ACHN (cell line): ENCODE results near the gene ETNPPL.
"Not testable (repeated sequence)": the region's sequence is repeated elsewhere in the genome, so short reads cannot be mapped to it uniquely, and the experiment has no call there.

Source experiments
- DNase-seq: peaks from one replicate; pipeline ENCODE4 v3.0.0-alpha.2; 2015
- in situ Hi-C: cut with HindIII; loops from 2 replicates; pipeline ENCODE4 v1.10.0; 2017; ENCODE audit warnings: low sequenced_read_pairs, low pct_ligation_motif_present, low pct_unique_long_range_greater_than_20kb

ETNPPL gene

DNA sequence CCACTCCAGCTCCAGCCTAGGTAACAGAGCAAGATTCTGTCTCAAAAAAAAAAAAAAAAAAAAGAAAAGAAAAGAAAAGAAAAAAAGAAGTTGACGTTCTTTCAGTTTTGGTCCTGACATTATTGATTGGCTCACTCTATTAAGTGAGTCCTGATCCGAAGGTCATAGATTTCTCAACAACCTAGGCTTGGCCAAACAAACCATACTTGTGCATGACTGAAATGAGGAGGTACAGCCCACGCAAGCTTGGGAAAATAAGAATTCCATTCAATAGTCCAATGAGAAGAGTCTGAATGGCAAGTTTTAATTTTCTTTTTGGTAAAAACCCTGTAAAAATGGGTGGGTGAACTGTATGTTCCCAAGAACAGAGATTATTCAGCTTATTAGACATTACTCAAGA, 3.2 kb upstream of the ETNPPL start:
- DNase-seq: no peak
- in situ Hi-C loops: no loop called here

DNA sequence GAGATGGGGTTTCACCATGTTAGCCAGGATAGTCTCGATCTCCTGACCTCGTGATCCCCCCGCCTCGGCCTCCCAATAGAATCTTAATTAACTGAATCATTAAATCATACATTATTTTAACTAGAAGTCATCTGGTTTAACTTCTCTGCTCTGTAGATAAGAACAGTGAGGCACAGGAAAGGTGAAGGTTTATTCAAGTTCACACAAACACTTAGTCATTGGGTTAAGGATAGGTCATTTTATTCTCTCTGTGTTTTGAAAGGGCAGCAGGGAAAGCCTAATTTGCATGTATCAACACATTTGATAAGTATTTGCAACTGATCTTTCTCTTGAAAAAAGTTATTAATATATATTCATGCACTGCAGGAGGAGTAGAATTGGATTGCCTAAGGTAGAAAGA, 1.1 kb upstream of the ETNPPL start:
- in situ Hi-C loops: no loop called here
- no peak for DNase-seq

DNA sequence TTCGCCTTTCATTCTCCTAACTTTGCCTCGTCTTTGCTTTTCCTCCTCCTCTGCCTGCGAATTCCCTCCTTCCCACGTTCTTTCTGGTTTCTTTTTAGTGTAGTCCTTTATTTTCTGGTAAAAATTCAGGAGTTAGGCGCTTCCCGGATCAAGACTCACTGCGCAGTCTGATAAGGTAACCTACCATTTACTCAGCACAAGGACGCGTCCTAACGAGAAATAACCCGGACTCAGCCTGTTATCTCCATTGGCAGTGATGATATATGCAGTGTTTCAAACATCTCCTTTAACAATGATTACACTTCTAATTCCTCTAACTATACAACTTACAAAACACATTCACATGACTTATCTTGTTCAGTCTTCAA, 357 bp upstream of the ETNPPL start:
- DNase-seq: no peak
- in situ Hi-C loops: no loop called here

DNA sequence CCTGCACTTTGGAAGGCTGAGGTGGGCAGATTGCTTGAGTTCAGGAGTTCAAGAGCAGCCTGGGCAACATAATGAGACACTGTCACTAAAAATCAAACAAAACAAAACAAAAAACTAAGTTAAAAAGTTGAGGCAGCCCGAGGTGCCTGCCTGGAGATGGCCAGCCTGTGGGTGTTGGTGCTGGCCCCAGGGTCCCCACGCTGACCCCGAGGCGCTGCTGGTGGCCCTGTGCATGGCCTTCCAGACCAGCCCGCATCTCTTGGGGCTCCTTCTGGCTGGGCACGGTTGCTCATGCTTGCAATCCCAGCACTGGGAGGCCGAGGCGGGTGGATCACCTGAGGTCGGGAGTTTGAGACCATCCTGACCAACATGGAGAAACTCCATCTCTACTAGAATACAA, 4.4 kb downstream of the ETNPPL start:
- in situ Hi-C loops: no loop called here
- DNase-seq: no peak

DNA sequence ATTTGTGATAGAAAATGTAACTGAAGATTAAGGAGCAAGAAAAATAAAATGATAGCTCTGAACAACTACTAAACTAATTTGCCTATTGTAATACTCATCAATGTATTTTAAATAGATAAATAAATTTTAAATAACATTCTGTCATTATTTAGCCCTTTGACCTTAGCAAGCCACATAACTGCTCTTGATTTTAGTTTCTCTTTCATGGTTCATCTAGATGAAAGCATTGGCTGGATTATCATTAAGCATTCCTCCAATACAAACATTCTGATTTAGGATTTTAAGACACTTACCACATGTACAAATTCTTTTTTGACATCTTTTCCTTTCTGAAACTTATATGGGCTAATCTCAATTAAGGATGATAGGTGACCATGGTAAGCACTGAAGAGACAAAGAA, 8.5 kb downstream of the ETNPPL start:
- in situ Hi-C loops: no loop called here
- DNase-seq: no peak

DNA sequence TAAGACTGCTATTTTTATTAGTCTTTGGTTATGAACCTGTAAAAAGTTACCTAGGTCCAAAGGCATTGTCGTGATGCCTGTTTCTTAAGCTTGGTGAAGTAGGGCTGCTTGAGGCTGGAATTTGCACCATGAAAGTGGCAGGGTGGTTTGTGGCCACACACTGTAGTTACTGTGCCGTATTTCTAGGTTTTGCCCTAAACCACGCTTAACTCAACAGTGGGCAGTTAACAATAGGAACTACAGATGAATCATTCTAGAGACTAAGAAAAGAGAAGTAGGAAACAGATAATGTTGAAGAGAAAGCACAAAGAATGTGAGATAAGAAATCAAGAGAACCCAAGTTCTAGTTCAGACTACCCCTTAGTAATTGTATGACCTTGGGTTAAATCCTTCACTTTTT, 11.5 kb downstream of the ETNPPL start:
- in situ Hi-C loops: no loop called here
- no peak for DNase-seq

DNA sequence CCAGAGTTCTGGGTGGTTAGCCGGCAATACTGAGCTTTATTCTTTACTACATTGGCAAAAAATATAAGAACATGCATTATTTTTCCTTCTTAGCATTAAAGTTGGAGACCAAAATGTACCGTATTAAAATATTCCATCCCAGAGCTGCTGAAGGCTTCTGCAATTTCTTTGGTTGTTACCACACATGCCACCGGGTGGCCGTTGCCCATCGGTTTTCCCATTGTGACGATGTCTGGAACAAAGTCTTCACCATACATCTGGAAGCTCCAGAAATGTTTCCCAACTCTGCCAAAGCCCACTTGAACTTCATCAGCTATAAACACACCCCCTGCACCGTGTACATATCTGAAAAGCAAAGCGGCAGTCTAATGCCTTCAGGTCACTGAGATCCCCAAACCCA, 13.7 kb downstream of the ETNPPL start:
- in situ Hi-C loops: no loop called here
- no peak for DNase-seq

DNA sequence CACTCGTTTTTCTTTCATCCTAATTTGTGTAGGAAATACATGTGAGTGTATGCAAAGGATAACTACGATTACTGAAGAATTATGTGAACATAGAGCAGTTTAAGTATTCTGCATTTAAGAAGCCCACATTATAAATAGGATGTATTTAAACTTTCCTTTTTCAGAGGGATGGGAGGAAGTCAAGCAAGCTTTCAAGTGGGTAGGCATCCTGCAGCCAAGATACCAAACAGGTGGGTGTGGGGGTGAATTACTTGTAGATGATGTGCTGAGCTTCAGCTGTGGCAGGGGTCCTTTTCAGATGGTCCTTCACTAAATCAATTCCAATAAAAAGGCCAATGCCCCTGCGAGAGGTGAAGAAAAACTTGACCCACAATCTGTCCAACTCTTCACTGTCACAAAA, 16.3 kb downstream of the ETNPPL start:
- in situ Hi-C loops: no loop called here
- DNase-seq: no peak

DNA sequence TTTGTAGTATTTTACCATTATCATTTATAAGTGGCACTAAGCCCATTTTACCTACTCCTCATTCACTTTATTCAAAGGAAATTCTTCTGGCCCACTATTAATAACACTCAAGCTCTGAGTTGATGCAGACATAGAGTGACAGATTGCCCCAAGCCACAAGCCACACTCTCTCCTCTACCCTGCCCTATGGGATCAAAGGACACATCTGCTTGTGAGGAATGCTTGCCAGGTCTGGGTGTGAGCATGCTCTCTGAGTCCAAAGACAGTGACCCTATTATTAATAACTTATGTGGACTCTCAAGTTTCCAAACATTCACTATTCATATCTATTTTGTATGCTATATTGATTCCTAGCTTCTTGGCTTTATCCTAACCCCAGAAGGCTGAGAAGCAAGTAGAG, 18.5 kb downstream of the ETNPPL start:
- in situ Hi-C loops: no loop called here
- DNase-seq: no peak

DNA sequence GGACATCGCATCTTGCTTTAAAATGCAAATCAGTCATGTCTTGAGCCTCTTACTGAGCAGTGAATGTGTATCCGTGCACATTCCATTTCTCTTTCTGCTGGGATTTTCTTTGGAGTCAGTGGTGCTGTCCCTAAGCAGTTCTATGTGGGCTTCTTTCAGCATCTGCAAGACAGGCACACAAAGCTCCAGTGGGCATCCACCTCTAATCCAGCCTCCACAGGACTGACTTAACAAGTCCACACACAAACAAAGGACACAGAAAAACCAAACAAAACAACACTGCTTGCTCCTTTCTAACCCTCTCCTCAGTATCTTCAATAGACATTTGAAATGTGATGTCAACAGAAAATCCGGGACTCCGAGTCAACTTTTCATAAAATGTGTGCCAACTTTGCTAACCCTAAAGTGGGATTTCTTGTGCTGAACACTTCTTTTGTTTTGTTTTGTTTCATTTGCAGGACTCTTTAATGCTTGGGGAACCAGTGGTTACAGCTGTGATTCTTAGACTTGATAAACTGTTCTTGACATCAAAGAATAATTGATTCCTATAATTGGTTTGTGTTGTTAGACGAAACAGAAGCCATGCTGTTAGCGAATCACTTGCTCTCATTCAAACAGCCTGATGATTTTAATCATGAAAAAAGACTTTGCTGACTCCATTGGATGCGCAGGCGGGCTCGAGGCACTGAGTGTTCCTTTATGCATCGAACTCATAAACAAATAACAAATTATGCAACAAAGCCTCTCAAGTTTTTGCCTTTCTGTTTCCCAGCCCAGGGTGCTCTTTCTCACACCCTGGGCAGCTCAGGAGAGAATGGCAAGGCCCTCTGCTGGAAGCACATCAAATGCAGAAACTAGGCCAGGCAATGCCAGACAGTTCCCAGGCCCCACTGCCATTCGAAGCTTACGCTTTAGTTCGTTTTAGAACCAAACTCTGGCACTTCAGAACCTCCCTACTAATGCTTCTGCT, 20.1 kb downstream of the ETNPPL start:
- in situ Hi-C loops: no loop called here
- no peak for DNase-seq

DNA sequence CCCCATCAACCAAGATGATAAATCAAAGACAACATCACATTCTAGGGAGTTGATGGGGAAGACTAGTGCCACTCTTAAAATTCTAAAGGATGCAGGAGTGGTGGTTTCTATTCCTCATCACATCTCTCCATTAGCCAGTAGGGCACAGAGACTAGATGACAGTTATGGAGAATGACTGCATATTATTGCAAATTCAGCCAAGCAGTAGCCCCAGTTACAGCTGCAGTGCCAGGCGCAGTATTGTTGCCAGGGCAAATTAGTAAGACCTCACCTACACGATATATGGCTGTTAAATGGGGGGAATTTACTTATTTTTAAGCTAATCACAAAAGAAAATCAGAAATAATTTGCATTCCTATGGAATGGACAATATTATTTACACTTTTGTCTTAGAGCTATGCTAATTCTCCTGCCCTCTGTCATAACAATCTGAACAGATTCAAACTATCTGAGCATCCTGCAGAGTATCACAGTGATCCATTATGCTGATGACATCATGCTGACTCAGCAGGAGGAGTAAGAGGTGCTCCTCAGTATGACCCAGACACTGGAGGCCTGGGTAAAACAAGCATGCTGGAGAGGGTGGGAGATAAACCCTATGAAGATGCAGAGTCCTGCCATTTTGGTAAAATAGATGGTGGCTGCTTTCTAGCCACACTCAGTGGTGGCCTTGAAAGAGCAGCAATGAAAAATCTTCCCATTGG, 24.7 kb downstream of the ETNPPL start:
- in situ Hi-C loops: no loop called here
- DNase-seq: no peak

DNA sequence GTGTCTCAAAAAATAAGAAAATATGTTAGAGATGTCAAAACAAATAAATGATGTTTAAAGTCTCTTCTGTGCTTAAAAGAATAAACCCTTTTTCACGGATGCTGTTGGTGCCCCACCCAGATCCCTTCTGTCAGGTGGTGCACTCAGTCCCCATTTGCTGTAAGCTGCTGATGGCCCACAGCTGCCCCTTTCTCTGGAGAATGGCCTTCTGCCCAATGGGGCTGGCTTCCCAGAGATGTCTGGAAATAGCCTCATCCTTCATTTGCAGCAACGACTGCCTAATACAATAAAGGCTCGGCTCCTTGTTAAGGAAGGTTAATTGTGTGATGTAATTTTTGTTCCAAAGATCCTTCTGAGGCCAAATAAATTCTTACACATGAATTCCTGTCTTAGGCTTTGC, 31.8 kb downstream of the ETNPPL start:
- DNase-seq: no peak
- in situ Hi-C loops: no loop called here

DNA sequence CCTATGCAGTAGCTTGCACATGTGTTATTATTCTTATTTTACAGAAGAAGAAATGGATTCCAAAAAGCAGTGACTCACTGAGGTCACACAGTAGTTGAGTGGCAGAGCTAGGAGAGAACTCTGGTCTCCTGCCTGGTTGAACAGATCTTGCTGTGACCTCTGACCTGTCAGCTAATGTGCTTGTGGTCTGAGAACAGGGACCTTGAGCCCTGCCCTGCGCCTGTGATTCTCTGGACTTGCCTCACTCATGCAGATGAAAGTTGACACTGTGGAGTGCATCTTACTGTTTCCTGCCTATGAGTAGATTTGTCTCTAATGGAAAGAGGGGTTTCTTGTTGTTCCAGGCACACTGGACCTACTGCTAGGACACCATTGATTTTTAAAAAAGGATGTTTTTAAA, 32.3 kb downstream of the ETNPPL start:
- DNase-seq: no peak
- in situ Hi-C loops: no loop called here

DNA sequence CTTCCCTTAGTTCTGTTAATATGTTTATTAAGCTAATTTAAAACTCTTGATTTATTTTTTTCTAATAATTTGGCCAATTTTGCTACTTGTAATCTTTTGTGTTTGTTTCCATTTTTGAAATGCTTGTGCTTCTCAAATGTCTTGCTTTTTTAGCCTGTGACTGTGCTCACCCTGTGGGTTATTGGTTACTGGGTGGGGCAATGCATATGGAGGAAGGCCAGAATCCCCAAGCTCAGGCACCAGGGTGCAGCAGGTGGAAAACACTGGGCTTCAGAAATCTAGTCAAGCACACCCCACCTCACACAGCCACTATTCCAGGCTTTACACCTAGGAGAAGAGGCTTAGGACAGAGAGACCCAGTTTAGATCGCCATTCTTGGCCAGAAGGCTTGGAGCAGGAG, 33.1 kb downstream of the ETNPPL start:
- in situ Hi-C loops: no loop called here
- no peak for DNase-seq

DNA sequence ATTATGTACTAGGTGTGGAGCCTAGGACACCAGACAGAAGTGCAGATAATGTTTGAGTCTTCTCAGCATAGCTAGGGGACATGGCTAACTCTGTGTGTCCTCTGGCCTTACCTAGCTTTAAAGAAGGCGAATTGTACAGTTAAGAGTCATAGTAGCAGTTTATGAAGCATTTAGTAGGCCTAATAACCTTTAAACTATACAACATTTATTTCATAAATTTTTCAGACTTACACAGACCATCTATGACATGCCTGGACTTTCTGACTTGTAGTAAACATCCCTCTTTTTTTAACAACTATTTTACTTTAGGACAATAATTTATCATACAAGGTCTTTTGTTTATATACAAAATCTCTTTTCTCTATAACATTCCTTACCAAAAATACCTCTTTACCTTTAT, 37.4 kb downstream of the ETNPPL start:
- DNase-seq: no peak
- in situ Hi-C loops: no loop called here

DNA sequence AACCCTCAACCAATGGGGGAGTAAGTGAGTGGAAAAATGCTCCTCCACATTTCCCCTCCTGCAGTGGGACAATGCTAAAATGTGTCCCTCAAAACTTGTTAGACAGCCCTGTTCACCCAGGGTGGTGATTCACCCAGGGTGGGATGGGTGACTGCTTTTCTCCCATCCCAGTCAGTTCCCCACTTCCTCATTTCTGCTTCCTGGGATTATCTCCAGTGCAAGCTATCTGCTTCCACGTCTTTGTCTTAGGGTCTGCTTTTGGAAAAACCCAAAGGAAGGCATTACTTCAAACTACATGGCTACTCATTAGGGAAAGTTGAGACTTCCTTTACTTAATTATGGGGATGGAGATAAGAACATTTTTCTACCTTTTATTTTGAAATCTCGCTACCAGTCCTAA, 45.5 kb downstream of the ETNPPL start:
- in situ Hi-C loops: no loop called here
- DNase-seq: no peak

DNA sequence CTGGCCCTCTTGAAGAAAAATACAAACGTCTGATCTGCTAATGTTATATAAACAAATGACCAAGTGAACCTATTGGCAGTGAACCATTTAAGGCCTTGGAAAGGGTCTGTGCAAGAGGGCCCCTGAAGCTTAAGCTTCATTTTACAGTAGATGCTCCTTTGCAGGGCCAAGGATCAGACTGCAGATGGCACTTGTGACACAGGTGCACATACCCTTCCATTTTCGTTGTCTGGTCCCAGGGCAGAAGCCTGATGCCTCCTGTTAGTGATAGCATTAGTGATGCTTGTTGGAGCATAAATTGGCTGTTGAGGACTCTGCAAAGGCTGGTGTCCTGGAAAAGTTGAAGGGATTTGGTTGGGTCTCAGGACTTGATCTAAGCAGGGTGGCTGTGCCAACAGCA, 46.5 kb downstream of the ETNPPL start:
- no peak for DNase-seq
- in situ Hi-C loops: no loop called here

DNA sequence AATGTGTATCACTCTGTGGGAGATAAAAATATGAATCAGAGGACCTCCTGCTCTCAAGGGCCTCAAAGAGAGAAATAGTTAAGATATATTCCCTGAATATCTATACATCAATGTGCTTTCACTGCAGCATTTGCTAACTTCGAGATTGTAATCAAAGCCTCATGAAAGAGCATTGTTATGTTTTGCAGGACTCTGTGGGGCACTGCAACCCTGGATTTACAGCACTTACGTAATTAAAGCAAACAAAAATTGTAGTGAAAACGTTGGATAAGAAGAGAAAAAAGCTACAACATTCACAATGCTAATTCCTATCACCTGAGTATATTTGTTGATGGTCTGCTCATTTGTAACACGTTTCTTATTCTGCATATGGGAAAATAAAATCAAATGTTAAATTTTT, 48.0 kb downstream of the ETNPPL start:
- DNase-seq: no peak
- in situ Hi-C loops: no loop called here

DNA sequence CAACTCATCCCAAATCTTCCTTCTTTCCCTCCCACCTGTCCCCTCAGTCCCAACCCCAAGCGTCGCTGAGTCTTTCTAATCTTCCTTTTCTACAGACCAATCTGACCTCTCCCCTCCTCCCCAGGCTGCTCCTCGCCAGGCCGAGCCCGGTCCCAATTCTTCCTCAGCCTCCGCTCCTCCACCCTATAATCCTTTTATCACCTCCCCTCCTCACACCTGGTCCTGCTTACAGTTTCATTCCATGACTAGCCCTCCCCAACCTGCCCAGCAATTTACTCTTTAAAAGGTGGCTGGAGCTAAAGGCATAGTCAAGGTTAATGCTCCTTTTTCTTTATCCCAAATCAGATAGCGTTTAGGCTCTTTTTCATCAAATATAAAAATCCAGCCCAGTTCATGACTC, 52.3 kb downstream of the ETNPPL start:
- in situ Hi-C loops, DNase-seq: not testable (repeated sequence)

DNA sequence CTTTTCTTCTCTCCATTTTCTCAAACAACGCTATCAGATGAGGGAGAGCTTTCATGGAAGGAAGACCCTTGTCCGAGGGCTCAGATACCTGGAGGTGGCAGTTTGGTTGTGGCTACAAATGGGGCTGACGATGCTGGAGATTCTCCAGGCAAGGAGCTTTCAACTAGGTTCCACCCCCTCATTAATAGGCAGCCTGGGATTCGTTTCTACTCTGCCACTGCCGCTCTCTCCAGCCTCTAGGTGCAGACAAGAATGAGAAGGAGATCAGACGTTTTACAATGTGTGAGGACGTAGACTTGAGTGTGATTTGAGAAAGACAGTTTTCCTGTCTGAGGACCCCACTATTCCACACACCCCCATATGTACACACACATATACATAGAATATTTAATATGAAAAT, 53.1 kb downstream of the ETNPPL start:
- no peak for DNase-seq
- in situ Hi-C loops: no loop called here
